GM12878 (cell line): ENCODE data around the gene DPF3. TPM values are rescaled to one million over a fixed set of nuclear protein-coding genes. Genes with fewer than 3 reads are reported as not detected.

Source experiments
- ATAC-seq: fragments of 200-7000 bp; cut with Tn5 transposase; 3 replicates; pipeline ENCODE4 v1.9.1; 2020; ENCODE audit warnings: mild to moderate bottlenecking, moderate library complexity
- BruUV-seq: library from RNA; stranded (reverse); fragments of 400-500 nt; replicated peaks from 2 replicates; lab custom pipeline; 2021; lab: Mats Ljungman, UMichigan
- CTCF ChIA-PET: fragments of 300-600 bp; sonication (Branson Sonifier 250); formaldehyde crosslinking; extraction: SDS; loops from one replicate; lab custom pipeline; 2021; ENCODE audit warnings: inconsistent platforms; lab: Yijun Ruan, JAX
- POLR2A ChIA-PET: fragments of 350-600 bp; formaldehyde crosslinking; extraction: SDS; loops from one replicate; lab custom pipeline; 2021; ENCODE audit warnings: inconsistent platforms; lab: Charles Lee
- RAD21 ChIA-PET: fragments of 300-600 bp; sonication (Branson Sonifier 250); formaldehyde crosslinking; loops from one replicate; lab custom pipeline; 2023; ENCODE audit warnings: antibody characterized with exemption; ENCODE audit not compliant: unreplicated experiment; lab: Charles Lee
- SMC1A ChIA-PET: fragments of 300-600 bp; sonication (Branson Sonifier 250); formaldehyde crosslinking; loops from one replicate; lab custom pipeline; 2023; ENCODE audit not compliant: unreplicated experiment, uncharacterized antibody; lab: Charles Lee
- DNase-seq: peaks from one replicate; pipeline ENCODE4 v3.0.0-alpha.2; 2011; ENCODE audit warnings: low read depth, low spot score
- FAIRE-seq: peaks from 3 replicates; lab custom pipeline; 2011; peaks lifted over from hg19 to GRCh38; lab: Jason Lieb, UNC
- H2AFZ ChIP-seq: 2 replicates; pipeline ENCODE4 v1.6.0; 2011; ENCODE audit warnings: low read depth, low read length, control low read depth; ENCODE audit not compliant: control insufficient read depth
- H3K27ac ChIP-seq: 2 replicates; pipeline ENCODE4 v1.5.1; 2011; ENCODE audit warnings: control low read depth; ENCODE audit not compliant: control insufficient read depth, insufficient read depth
- H3K27me3 ChIP-seq, 2 experiments: replicated peaks in 1 of 2; 2 replicates each; pipeline versions ENCODE4 v1.6.0 to v1.6.1; 2011; ENCODE audit warnings: low read length in 1 of 2; ENCODE audit not compliant: control insufficient read depth in 2 of 2, insufficient read depth in 2 of 2
- H3K36me3 ChIP-seq, 2 experiments: 2 replicates each; pipeline ENCODE4 v1.5.1; 2011; ENCODE audit warnings: low read length in 1 of 2; ENCODE audit not compliant: control insufficient read depth in 2 of 2, insufficient read depth in 2 of 2
- H3K4me1 ChIP-seq: 2 replicates; pipeline ENCODE4 v1.6.1; 2011; ENCODE audit warnings: mild to moderate bottlenecking, low read length, moderate library complexity, mixed read lengths; ENCODE audit not compliant: control insufficient read depth, insufficient read depth
- H3K4me2 ChIP-seq: 2 replicates; pipeline ENCODE4 v1.6.0; 2011; ENCODE audit warnings: control low read depth; ENCODE audit not compliant: control insufficient read depth, insufficient read depth
- H3K4me3 ChIP-seq: fragments of 200-600 bp; sonication (generic); 2 replicates; pipeline ENCODE4 v1.5.1; 2016
- H3K79me2 ChIP-seq: 2 replicates; pipeline ENCODE4 v1.6.0; 2011; ENCODE audit warnings: low read length; ENCODE audit not compliant: control insufficient read depth, insufficient read depth
- H3K9ac ChIP-seq: 2 replicates; pipeline ENCODE4 v1.8.0; 2011; ENCODE audit warnings: low read length, control low read depth, mixed read lengths; ENCODE audit not compliant: control insufficient read depth, insufficient read depth
- H3K9me3 ChIP-seq: replicated peaks from 3 replicates; pipeline ENCODE4 v1.5.1; 2011; ENCODE audit warnings: mild to moderate bottlenecking, low read length; ENCODE audit not compliant: control insufficient read depth, insufficient read depth
- H4K20me1 ChIP-seq: 2 replicates; pipeline ENCODE4 v1.6.0; 2011; ENCODE audit not compliant: control insufficient read depth, insufficient read depth
- IKZF1 ChIP-seq: fragments of 450-650 bp; conservative IDR thresholded peaks from 2 replicates; pipeline ENCODE4 v1.6.1; 2017; ENCODE audit warnings: antibody characterized with exemption, mild to moderate bottlenecking
- RUNX3 ChIP-seq: IDR thresholded peaks from 2 replicates; pipeline ENCODE4 v1.6.1; 2012; ENCODE audit warnings: low read length, inconsistent platforms
- SIN3A ChIP-seq: IDR thresholded peaks from 2 replicates; pipeline ENCODE4 v1.6.1; 2012; ENCODE audit warnings: low read depth, low read length, improper control_type of control experiment
- ZBTB33 ChIP-seq: fragments of 450-650 bp; IDR thresholded peaks from 2 replicates; pipeline ENCODE4 v1.6.1; 2017; ENCODE audit warnings: mild to moderate bottlenecking
- WGBS: methylation state at CpG from one replicate; pipeline ENCODE4 v1.1.6; 2016; ENCODE audit warnings: low lambda C conversion rate; ENCODE audit not compliant: insufficient replicate concordance, insufficient coverage; ENCODE audit errors: missing lambda C conversion rate; 5-methylcytosine and 5-hydroxymethylcytosine counted together
- in situ Hi-C: fragments of 300-500 bp; cut with MboI; formaldehyde crosslinking; loops from 9 replicates; pipeline ENCODE4 v1.14.3; 2018; ENCODE audit warnings: mixed read lengths
- intact Hi-C: fragments of 100-400 bp; cut with micrococcal nuclease; formaldehyde crosslinking; loops from one replicate; pipeline ENCODE4 v1.14.2; 2022; ENCODE audit not compliant: unreplicated experiment
- polyA plus RNA-seq, 11 experiments: library from polyadenylated mRNA; depleted of rRNA in 4 of 11; unstranded in 6 of 11; stranded (reverse) in 5 of 11; fragments of >200 nt; fragmentation: Nextera tagmentation in 4 of 11; fragmentation: Illumina TruSeq in 1 of 11; extraction: Ambion mirVana in 4 of 11; extraction: Trizol in 1 of 11; gene quantifications; 1 replicate in 1 of 11; 2 replicates in 10 of 11; pipeline versions ENCODE4 v1.2.1 to v1.2.3, GENCODE V29; 2011 to 2016; ENCODE audit warnings: inconsistent platforms in 2 of 11, missing spikeins in 2 of 11, low read depth in 1 of 11
- total RNA-seq, 4 experiments: library from RNA; depleted of rRNA in 3 of 4; stranded (reverse); fragments of >200 nt in 3 of 4; fragmentation: Illumina TruSeq in 1 of 4; extraction: Trizol in 1 of 4; gene quantifications; 2 replicates each; pipeline versions ENCODE4 v1.2.1 to v1.2.3, GENCODE V29; 2013 to 2021

DPF3 gene
- total and polyA plus RNA-seq, 10 of the 15 experiments (the other 5 are each of a cell fraction or from before 2014, with no cell fraction given), result 0.69 to 8.0 (median 2.2) TPM

- H3K9ac ChIP-seq, result no peak overlapping the region
- H3K4me2 ChIP-seq, result peak overlapping the region; percentile 17
- DNase-seq (no peak), ATAC-seq (no peak), FAIRE-seq (no peak)
- ChIA-PET POLR2A (no interaction called here), RAD21 (interaction anchor here (1.2 to 1.5 kb wide), 3 partner anchors 16 to 375 kb away, joined by 3 to 4 read pairs (median 4); no protein-coding TSS in a partner anchor), SMC1A (interaction anchor here (0.5 to 3.5 kb wide), 12 partner anchors 10 to 1864 kb away, joined by 3 to 15 read pairs (median 4); no protein-coding TSS in a partner anchor), CTCF (interaction anchor here (0.7 to 3.1 kb wide), 5 partner anchors 16 to 372 kb away, joined by 3 to 13 read pairs (median 3); no protein-coding TSS in a partner anchor)
- no peak overlapping the region for H3K27ac ChIP-seq
- in situ Hi-C loops (no loop called here), intact Hi-C loops (no loop called here)
- no peaks in the 10 kb centered on the region for H3K79me2 ChIP-seq
- no TSS peak for BruUV-seq
- H3K36me3 ChIP-seq, result no peaks in the 10 kb centered on the region
- H4K20me1 ChIP-seq, result no peaks in the 10 kb centered on the region
- 0 out of 2 replicates have a peak overlapping the region, but pooled peaks have one; percentile 8 for H3K4me3 ChIP-seq
- TF ChIP-seq RUNX3, result peak; percentile 70
- TF ChIP-seq IKZF1, result no peak
- no peak for TF ChIP-seq SIN3A
- no peak for TF ChIP-seq ZBTB33
- H3K9me3 ChIP-seq, result peaks cover 4% of the 10 kb centered on the region; the same call in 2 of the 3 replicates
- no peaks in the 10 kb centered on the region for H3K27me3 ChIP-seq
- 2% methylated on average over 2 of the region's 2 CpGs for WGBS
- no peak overlapping the region for H2AFZ ChIP-seq
- H3K4me1 ChIP-seq, result peaks cover 14% of the 10 kb centered on the region
These were observed 5.2 kb downstream of the DPF3 start for GRCh38 chr14:72888636-72889201.
